RWPE1 (cell line): ENCODE measurements around the gene INPP4B.
"Not testable (repeated sequence)": the region's sequence is repeated elsewhere in the genome, so short reads cannot be mapped to it uniquely, and the experiment has no call there.

ENCODE experiments used
- CTCF ChIA-PET: fragments of 350-600 bp; sonication (Branson Sonifier 250); formaldehyde crosslinking; extraction: SDS; loops from one replicate; lab custom pipeline; 2021; lab: Yijun Ruan, JAX
- POLR2A ChIA-PET: fragments of 400-600 bp; formaldehyde crosslinking; extraction: SDS; loops from one replicate; lab custom pipeline; 2020; ENCODE audit warnings: antibody characterized with exemption; ENCODE audit not compliant: low non-redundant PET; lab: Yijun Ruan, JAX
- DNase-seq: peaks from one replicate; pipeline ENCODE4 v3.0.0; 2012; ENCODE audit warnings: low spot score
- H3K27ac ChIP-seq: fragments of 450-650 bp; 2 replicates; pipeline ENCODE4 v1.5.1; 2017
- TF ChIP-seq, protein P1 (sequence below): fragments of 450-650 bp; conservative IDR thresholded peaks from 2 replicates; pipeline ENCODE4 v1.5.1; 2017; ENCODE audit warnings: low read depth, mild to moderate bottlenecking

Gene INPP4B

GRCh38 chr4:142663828-142664227, 182.3 kb downstream of the INPP4B start:
- TF ChIP-seq, protein P1, sequence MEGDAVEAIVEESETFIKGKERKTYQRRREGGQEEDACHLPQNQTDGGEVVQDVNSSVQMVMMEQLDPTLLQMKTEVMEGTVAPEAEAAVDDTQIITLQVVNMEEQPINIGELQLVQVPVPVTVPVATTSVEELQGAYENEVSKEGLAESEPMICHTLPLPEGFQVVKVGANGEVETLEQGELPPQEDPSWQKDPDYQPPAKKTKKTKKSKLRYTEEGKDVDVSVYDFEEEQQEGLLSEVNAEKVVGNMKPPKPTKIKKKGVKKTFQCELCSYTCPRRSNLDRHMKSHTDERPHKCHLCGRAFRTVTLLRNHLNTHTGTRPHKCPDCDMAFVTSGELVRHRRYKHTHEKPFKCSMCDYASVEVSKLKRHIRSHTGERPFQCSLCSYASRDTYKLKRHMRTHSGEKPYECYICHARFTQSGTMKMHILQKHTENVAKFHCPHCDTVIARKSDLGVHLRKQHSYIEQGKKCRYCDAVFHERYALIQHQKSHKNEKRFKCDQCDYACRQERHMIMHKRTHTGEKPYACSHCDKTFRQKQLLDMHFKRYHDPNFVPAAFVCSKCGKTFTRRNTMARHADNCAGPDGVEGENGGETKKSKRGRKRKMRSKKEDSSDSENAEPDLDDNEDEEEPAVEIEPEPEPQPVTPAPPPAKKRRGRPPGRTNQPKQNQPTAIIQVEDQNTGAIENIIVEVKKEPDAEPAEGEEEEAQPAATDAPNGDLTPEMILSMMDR: no peak
- ChIA-PET CTCF (no interaction called here), POLR2A (no interaction called here)
- H3K27ac ChIP-seq: no peak overlapping the region
- no peak for DNase-seq

DNA sequence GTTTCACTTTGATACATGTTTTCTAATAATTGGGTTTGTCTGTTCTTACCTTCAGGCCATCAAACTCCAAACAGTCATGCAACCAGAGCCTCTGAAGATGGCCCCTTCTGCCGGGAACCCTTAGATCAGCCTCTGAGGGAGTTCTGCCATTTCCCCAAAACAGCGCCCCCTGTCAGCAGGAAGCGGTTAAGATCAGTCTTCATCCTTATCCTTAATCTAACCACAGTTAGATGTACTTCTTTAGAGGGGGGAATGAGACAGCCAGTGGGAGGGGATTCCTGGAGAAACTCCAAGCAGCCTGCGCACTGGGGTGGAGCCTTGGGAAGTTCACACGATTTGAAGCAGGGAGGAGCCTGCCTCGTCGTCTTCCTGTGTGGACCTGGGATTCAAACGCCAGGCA, 185.4 kb downstream of the INPP4B start:
- CTCF ChIA-PET: interaction anchor here (0.7 to 0.9 kb wide), 2 partner anchors 26 to 44 kb away, joined by 3 to 4 read pairs; no protein-coding TSS in a partner anchor
- DNase-seq: no peak
- POLR2A ChIA-PET: no interaction called here
- no peak overlapping the region for H3K27ac ChIP-seq
- TF ChIP-seq, protein P1: no peak

GRCh38 chr4:142656178-142656577, 189.9 kb downstream of the INPP4B start:
- POLR2A ChIA-PET: no interaction called here
- no peak overlapping the region for H3K27ac ChIP-seq
- TF ChIP-seq, protein P1: no peak
- CTCF ChIA-PET: no interaction called here
- no peak for DNase-seq

DNA sequence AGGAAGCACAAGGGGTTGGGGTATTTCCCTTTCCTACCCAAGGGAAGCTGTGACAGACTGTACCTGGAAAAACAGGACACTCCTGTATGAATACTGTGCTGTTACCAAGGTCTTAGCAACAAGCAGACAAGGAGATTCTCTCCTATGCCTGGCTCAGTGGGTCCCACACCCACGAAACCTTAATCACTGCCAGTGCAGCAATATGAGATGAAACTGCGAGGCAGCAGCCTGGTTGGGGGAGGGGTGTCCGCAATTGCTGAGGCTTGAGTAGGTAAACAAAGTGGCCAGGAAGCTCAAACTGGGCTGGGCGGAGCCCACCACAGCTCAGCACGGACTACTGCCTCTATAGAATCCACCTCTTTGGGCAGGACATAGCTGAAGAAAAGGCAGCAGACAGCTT, 197.7 kb downstream of the INPP4B start:
- TF ChIP-seq, protein P1: no peak
- no peak for DNase-seq
- CTCF ChIA-PET: interaction anchor here (0.9 kb wide), 1 partner anchor 33 kb away, joined by 3 read pairs; no protein-coding TSS in a partner anchor
- H3K27ac ChIP-seq: no peak overlapping the region
- POLR2A ChIA-PET: no interaction called here

- TF ChIP-seq, protein P1: no peak
- CTCF ChIA-PET: no interaction called here
These were observed 200.5 kb downstream of the INPP4B start for GRCh38 chr4:142645475-142646108.

GRCh38 chr4:142644628-142645027, 201.5 kb downstream of the INPP4B start:
- POLR2A ChIA-PET, DNase-seq, H3K27ac ChIP-seq: not testable (repeated sequence)
- CTCF ChIA-PET: interaction anchor here (0.5 to 1.1 kb wide), 2 partner anchors 55 to 194 kb away, joined by 3 to 8 read pairs; no protein-coding TSS in a partner anchor

More at GRCh38 chr4:142645475-142646108, 200.5 kb downstream of the INPP4B start:
- POLR2A ChIA-PET: no interaction called here
- H3K27ac ChIP-seq: no peak overlapping the region
- no peak for DNase-seq

DNA sequence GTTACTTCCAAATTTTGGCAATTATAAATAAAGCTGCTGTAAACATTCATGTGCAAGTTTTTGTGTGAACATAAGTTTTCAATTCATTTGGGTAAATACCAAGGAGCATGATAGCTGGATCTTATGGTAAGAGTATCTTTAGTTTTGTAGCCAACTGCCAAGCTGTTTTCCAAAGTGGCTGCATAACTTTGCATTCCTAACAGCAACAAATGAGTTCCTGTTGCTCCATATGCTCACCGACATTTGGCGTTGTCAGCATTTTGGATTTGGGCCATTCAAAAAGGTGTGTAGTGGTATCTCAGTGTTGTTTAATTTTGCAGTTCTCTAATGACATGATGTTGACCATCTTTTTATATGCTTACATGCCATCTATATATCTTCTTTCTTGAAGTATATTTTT, 208.5 kb downstream of the INPP4B start:
- DNase-seq: no peak
- ChIA-PET CTCF (no interaction called here), POLR2A (no interaction called here)
- no peak overlapping the region for H3K27ac ChIP-seq
- TF ChIP-seq, protein P1: no peak
